Body of pancreas (tissue), 4 donors: ENCODE results near the gene SLC12A9.

ENCODE experiments used
- POLR2A ChIP-seq, 3 donors: fragments of 450-650 bp; IDR thresholded peaks; one replicate each; pipeline ENCODE4 v1.6.1; 2016; ENCODE audit warnings: antibody characterized with exemption in 3 of 3, mild to moderate bottlenecking in 2 of 3
- TF ChIP-seq, protein P1 (sequence below), 7 experiments: fragments of 450-650 bp in 4 of 7; fragments of 200-600 bp in 3 of 7; sonication (generic) in 3 of 7; IDR thresholded peaks; one replicate each; pipeline ENCODE4 v1.5.1; 2016 to 2019; ENCODE audit warnings: antibody characterized with exemption in 7 of 7

DNA sequence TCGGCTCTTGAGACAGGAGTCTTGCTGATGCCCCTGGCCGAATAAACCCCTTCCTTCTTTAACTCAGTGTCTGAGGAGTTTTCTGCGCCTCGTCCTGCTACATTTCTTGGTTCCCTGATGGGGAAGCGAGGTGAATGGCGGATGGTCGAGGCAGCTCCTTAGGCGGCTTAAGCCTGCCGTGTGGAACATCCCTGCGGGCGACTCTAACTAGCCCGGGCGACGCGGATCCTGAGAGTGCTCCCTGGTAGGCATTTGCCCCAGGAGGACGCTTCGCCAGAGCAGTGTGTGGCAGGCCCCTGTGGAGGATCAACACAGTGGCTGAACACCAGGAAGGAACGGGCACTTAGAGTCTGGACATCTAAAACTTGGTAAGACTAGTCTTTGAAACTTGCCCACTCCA is 13.2 kb upstream of the SLC12A9 start:
- TF ChIP-seq, protein P1, sequence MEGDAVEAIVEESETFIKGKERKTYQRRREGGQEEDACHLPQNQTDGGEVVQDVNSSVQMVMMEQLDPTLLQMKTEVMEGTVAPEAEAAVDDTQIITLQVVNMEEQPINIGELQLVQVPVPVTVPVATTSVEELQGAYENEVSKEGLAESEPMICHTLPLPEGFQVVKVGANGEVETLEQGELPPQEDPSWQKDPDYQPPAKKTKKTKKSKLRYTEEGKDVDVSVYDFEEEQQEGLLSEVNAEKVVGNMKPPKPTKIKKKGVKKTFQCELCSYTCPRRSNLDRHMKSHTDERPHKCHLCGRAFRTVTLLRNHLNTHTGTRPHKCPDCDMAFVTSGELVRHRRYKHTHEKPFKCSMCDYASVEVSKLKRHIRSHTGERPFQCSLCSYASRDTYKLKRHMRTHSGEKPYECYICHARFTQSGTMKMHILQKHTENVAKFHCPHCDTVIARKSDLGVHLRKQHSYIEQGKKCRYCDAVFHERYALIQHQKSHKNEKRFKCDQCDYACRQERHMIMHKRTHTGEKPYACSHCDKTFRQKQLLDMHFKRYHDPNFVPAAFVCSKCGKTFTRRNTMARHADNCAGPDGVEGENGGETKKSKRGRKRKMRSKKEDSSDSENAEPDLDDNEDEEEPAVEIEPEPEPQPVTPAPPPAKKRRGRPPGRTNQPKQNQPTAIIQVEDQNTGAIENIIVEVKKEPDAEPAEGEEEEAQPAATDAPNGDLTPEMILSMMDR (IDR thresholded peaks at IDR 0.05) = no peak
- no peak for TF ChIP-seq POLR2A (IDR thresholded peaks at IDR 0.05)
